GM18868 (cell line): ENCODE results near the gene DPP6.
"Not testable (repeated sequence)": the region's sequence is repeated elsewhere in the genome, so short reads cannot be mapped to it uniquely, and the experiment has no call there.

Experiments used
- ATAC-seq: cut with Tn5 transposase; IDR thresholded peaks from one replicate; pipeline ENCODE4 v1.9.1; 2021; ENCODE audit warnings: mild to moderate bottlenecking, moderate library complexity; ENCODE audit not compliant: unreplicated experiment

Gene DPP6

DNA sequence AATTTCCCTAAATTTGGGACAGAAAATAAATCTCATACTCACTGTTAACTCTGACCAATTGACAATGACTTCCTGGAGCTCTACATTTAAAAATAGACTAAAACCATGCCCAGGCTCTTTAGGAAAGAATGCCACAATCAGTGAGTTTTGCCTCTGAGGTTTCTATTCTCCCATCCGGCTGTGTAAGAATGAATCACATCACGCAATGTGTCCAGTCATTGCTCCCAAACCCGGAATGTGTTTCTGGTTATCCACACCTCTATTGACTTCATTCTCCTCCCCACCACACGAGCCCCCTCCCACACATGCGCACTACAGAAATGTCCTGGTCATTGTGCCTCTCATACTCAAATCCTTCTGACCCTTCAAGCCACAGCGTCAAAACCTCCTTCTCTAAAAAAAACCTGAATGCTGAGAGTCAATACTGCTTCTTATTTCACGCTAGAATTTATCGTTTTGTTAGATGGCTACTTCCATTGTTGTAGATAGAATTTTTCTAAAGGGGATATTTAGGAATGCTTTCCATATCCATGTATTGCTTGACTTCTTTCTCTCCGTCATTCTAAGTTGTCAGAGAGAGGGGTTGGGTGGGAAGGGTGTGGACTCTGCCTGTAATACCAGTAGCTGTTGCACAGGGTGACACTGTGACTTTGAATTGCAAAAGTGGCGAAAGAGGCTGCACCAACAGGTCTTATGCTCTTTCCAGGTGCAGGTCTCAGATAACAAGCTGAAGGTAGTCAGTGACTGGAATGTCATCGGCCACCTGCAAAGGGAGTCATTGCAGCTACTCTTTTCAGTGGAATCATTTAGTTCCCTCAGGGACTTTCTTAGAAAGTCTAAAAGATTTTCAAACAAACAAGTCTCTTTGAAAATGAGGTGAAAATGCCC is 594.2 kb downstream of the DPP6 start:
- ATAC-seq: no peak

DNA sequence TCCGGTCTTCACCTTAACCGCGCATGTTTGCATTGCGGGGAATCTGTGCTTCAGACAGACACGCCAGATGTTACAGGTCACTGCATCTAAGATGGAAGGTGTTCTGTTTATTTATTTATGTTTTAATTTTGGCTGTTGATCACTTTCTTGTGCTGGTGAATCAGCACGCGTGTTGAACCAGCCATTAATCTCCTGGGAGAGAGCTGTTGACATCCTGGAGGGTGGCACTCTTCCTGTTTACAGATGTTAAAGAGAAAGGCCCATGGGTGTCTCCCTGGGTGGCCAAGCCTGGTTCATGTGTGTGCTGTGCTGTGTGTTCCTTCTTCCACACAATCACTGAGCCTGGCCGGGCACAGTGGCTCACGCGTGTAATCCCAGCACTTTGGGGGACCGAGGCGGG is 595.4 kb downstream of the DPP6 start:
- ATAC-seq: no peak

DNA sequence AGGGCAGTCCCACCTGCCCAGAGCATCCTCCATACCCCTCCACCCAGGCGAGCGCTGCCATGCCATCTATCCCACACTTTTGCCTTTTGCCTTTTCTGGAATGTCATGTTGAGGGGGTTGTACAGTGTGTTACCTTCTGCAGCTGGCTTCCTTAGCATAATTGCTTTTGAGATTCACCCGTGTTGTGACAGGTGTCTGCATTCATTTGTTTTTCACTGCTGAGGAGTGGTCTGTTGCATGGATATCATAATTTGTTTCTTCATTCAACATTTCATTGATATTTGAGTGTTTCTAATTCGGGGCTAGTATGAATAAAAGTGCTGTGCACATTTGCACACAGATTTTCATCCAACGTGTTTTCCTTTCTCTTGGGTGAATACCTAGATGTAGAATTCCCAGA is 596.8 kb downstream of the DPP6 start:
- ATAC-seq: no peak

DNA sequence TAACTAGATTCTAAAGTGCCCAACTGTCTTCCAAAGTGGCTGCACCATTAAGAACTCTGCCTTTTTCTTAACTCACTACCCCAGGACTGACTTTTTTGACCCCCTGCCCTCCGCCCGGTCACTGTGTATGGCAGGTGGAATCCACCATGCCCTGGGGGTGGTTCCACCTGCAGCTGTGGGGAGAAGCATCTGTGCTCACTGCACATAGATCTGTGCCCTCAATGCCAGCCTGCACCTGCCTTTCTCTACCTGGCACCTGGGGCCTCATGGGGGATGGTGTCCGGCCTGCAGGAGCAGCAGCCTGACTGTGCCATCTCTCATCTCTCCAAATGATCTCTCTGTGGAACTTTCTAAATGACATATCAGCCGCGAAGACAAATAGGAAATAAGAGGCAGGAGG is 597.2 kb downstream of the DPP6 start:
- no peak for ATAC-seq

DNA sequence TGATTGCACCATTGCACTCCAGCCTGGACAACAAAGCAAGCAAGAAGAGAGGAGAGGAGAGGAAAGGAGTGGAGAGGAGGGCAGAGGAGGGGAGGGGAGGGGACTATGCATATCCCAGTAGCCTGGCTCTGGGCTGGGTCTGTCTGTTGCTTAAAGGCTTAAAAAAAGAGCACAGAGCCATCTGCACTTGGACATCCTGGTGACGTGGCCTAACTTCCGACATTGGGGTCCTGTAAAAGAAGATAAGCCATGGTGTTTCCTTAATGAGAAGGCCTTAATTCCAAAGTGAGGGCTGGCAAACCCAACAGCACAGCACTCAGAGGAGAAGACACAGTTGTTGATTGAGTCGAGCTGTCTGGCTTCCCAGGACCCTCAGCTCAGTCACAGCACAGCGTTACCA is 598.1 kb downstream of the DPP6 start:
- ATAC-seq: no peak

DNA sequence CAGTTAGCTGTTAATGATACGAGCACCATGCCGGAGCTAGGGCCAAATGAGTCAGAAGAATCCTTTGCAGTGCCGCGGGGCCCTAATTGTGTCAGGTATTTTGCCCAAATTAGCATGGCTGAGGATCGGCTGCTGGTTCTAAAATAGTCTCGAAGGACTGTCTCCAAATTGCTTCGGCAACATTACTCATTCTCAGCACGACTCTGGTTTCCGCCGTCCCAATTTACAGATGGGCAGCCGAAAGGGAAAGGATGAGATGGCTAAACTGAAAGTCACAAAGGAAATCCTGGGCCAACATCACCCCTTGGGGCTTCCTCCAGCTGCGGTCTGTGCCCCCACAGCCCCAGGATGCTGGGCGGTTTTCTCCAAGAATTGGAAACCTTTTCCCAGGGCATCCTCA is 599.3 kb downstream of the DPP6 start:
- no peak for ATAC-seq

DNA sequence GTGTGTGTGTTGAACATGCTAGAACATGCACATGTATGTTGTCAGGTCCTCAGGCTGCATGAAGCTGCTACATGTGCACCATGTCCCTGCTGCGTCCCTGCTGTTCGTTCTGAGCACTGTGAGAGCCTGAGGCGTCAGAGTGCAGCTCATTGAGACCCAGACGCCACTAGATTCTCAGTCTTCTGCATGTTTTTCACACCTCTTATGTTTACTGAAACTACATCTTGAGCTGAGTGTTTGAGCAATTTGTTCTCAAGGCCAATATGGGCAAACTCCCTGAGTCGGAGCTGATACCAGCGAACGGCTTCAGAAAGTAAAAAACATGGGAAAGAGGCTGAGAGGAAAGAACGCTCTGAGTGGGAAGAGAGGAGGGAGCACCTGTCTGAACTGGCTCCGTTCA is 600.4 kb downstream of the DPP6 start:
- no peak for ATAC-seq

DNA sequence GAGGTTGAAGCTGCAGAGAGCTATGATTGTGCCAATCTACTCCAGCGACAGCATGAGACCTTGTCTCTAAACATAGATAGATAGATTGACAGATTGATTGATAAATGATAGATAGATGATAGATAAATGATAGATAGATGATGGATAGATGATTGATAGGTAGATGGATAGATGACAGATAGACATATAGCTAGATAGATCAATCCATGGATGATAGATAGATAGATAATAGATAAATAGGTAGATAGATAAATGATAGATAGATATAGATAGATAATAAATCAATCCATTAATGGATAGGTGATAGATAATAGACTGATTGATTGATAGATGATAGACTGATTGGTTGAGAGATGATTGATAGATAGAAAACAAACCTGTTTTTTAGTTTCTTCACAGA is 601.1 kb downstream of the DPP6 start:
- no peak for ATAC-seq

DNA sequence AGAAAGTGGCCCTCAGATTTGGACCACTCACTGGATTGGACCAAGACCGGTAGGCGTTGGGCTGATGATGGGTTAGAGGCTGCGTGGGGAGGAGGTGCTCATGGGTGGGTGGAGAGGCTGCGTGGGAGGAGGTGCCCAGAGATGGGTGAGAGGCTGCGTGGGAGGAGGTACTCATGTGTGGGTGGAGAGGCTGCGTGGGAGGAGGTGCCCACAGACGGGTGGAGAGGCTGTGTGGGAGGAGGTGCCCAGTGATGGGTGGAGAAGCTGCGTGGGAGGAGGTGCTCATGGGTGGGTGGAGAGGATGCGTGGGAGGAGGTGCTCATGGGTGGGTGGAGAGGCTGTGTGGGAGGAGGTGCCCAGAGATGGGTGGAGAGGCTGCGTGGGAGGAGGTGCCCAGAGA is 604.4 kb downstream of the DPP6 start:
- ATAC-seq: no peak

DNA sequence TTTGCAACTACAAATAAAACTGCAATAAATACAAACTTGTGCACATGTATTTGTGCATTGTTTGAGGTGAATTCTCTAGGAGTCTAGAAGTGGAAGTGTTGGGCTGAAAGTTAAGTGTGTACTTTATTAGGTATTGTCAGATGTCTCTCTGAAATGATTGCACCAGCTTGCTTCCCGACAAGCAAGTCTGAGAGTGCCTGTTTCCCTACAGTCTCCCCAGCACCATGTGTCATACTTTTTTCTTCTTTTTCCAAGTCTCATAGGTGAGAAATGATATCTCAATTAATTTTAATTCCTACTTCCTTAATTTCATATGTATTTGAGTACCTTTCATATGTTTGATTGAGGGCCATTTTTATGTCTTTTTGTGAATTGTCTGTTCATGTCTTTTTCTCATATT is 614.6 kb downstream of the DPP6 start:
- no peak for ATAC-seq

DNA sequence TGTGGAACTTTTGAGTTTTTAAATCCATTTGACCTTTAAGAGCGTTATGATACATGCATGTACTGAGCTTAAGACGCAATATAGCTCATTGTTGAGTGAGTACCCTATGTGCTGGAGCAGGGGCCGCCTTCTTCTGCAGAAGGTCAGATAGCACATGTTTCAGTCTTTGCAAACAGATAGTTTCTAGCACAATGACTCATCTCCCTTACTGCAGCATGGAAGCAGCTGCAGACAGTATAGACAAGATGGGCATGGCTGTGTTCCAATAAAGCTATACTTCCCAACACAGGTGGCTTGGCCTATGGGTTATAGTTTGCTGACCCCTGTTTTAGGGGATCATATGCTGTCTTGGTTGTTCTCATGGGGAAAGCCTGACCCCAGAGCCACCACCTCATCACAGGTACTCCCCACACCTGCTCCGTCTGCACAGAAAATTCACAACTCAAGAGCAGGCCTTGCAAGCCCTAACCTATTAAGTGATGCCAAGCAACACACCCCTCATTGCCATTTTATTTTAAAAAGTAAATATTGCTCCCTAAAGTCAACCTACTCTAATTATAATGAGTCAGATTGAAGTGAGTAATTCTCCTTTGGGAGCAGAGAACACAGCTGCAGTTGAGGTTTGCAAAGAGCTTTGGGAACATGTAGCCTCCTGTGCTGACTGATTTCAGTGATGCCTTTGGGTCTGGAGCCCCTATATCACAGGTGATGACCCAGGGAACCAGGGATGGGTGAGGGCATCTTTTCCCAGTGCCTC is 620.6 kb downstream of the DPP6 start:
- no peak for ATAC-seq

DNA sequence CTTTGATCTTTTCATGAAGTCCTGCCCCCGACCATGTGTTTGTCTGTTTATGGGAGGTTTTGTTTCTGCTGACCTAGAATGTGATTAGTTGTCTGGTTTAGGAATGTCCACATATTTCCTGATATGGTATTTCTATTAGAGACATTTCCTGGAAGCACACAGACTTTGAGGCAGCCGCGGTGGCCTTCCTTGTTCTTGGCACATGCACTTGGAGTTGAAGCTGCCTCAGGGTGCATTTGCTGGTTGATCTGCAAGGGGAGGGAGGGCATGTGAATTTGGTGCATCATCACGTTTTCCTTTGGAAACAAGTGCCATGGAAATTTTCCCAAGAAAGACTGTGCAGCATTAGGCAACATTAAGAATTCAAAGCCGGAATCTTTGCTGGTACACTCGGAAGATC is 622.0 kb downstream of the DPP6 start:
- no peak for ATAC-seq

DNA sequence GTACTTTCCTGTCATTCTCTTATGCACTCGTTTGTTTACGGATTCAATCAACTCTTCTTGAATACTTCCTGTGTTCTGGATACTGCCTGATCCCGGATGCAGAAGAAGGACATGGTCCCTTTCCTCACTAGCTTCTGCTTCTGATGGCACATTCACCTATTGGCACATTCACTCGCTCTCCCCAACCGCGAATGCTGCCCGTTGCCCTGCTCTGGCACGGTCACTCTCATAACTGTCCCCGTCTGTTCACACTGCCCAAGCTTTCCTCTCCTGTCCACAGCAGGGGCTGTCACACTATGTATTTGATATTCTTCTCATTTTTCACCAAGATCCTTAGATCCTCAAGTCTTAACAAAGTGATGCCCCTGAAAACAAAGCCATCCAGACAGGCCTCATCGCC is 623.4 kb downstream of the DPP6 start:
- no peak for ATAC-seq

DNA sequence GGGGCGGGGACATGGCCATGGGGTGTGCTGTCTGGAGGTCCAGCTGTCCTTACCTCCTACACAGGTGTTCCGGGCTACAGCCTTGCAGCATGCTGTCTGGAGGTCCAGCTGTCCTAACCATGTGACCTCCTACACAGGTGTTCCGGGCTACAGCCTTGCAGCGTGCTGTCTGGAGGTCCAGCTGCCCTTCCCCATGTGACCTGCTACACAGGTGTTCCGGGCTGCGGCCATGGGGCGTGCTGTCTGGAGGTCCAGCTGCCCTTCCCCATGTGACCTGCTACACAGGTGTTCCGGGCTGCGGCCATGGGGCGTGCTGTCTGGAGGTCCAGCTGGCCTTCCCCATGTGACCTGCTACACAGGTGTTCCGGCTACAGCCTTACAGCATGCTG is 623.8 kb downstream of the DPP6 start:
- ATAC-seq: not testable (repeated sequence)

DNA sequence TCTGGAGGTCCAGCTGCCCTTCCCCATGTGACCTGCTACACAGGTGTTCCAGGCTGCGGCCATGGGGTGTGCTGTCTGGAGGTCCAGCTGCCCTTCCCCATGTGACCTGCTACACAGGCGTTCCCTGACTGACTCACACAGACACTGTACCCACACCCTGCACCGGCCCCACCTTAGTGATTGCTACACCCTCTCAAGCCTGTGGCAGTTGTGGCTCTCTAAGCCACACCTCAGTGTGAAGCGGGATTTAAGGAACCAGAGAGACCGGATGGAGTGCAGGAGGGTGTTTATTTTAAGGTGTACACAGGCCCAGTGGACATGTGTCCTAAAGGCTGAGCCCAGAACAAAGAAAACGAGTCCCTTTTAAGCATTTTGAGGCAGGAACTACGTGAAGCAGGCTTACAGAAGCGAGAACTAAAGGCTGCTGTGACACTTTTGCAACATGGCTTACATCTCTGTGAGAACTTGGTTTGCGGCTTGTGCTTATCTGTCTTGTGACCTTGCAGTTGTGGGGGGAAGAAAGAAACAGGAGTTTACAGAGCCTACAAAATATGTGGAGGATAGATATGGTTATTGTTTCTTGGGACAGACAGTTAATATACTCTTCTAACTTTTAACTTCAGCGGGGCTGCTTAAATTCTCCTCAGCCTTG is 624.4 kb downstream of the DPP6 start:
- no peak for ATAC-seq

DNA sequence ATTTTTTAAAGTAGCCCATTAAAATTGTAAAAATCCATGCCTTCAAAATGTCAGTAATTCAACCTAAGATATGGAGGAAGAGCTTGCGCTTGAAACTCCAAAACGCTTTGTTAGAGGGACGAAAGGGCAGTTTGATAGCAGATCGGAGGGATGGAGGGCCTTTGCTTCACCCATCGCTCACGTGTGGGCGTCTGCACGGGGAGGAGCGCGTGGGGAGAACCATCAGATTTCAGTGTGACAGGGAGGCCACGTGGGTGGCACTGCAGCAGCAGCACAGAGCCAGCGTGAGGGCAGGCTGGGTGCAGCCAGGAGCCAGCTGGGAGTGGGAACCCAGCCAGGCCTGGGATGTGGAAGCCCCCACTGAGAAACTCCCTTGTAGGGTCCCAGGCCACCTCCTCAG is 625.3 kb downstream of the DPP6 start:
- ATAC-seq: no peak

DNA sequence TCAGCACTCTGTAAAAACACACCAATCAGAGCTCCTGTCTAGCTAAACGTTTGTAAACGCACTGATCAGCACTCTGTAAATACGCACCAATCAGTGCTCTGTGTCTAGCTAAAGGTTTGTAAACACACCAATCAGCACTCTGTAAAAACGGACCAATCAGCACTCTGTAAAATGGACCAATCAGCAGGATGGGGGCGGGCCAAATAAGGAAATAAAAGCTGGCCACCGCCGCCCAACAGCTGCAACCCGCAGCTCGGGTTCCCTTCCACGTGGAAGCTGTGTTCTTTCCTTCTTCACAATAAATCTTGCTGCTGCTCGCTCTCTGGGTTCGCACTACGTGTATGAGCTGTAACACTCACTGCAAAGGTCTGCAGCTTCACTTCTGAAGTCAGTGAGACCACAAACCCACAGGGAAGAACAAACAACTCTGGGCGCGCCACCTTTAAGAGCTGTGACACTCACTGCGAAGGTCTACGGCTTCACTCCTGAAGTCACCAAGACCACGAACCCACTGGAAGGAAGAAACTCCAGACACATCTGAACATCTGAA is 625.9 kb downstream of the DPP6 start:
- not testable (repeated sequence) for ATAC-seq

DNA sequence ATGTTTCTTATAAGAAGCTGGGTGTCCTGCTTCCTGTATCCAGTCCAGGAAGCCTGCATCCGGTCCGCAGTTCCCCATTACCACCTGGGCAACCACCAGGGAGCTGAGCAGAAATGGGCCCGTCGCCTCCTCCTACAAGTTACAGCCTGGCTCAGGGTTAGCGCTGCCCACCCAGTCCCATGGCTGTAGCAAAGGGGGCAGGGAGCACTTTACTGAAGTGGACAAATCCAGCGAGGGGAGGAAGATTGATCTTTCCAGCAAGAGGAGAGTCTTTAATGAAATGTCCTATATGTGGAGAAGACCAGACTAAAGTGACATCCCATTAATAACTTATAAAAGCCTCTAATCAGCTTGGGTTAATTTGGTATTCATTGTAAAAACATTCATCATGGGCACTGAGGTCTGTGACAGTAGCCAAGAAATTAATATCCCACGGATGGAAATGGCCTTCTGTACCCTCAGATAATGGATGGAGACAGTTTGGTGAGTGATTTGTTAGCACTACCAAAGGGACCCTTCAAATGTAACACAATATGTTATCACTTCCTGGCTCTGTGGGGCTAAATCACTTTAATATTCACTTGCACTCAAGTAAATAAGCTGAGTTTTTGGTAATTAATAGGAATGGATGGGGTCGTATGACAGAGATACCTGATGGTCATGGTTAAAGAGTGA is 627.3 kb downstream of the DPP6 start:
- ATAC-seq: no peak

DNA sequence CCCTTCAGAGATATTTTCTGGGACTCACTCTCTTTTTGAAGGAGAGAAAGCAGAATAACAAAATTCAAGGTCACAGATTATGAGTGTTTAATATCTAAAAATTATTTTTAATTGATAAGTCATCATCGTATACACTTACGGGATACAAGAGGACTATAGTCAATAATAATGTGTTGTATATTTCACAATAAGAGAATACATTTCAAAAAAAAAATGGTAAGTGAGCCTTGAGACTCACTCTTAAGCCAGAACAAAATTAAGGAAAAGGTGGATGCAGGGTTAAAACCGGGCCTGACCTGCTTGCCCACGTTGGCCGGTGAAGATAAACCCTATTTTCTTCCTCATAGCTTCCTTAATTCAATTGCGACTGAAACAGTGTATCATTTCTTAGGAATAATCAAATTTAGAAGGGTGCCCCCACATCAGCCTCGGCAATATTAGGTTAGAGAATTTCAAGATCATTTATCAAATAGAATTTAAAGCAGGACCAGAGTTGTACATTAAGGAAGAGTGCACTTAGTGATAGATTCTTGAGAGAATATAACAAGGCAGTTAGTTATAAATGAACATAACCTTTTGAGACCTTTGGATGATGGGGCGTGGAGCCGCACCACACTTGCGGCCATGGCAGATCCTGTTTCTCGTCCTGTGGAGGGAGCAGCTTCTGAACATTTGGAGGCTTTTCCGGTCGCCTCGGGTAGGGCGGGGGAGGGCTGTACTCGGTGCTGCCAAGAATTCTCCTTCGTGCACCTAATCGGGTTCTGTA is 628.9 kb downstream of the DPP6 start:
- ATAC-seq: no peak

DNA sequence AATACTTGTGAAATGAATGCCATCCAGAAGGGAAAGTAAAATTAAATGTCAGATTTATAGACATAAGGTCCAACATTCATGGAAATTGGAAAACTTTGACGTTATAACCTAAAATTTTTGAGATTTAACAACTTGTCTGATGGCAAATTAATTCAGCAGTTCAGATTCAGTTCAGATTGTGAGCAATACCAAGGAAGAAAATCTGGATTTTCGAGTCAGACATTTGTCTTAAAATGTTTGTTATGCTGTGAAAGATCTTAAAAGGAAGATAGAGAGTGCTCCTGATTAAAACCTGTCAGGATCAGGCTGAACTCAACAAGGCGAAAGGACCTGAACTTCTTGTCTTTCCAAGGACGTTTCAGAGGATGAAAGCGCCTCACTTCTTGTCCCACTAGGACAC is 629.8 kb downstream of the DPP6 start:
- no peak for ATAC-seq
